Mesenchymal stem cell (in vitro differentiated cells and primary cell): Measurements from ENCODE around the gene AGO4.

ENCODE experiments used
- DNase-seq: peaks from one replicate; pipeline ENCODE4 v3.0.0-alpha.2; 2013
- H2AFZ ChIP-seq: one replicate; pipeline ENCODE4 v1.6.1; 2013; ENCODE audit warnings: low read depth, mild to moderate bottlenecking, control low read depth, inconsistent platforms, low read length, moderate library complexity
- H2AK5ac ChIP-seq: 2 replicates; pipeline ENCODE4 v1.6.1; 2013; ENCODE audit warnings: low read length, moderate library complexity, mild to moderate bottlenecking, inconsistent platforms; ENCODE audit not compliant: severe bottlenecking
- H2BK120ac ChIP-seq: one replicate; pipeline ENCODE4 v1.6.1; 2013; ENCODE audit warnings: low read depth, mild to moderate bottlenecking, inconsistent platforms, low read length, moderate library complexity
- H2BK12ac ChIP-seq, 2 experiments: one replicate each; pipeline ENCODE4 v1.6.1; 2013; ENCODE audit warnings: inconsistent platforms in 2 of 2, low read length in 2 of 2, mild to moderate bottlenecking in 2 of 2, moderate library complexity in 2 of 2, control low read depth in 1 of 2
- H2BK15ac ChIP-seq: one replicate; pipeline ENCODE4 v1.6.1; 2013; ENCODE audit warnings: mild to moderate bottlenecking, low read depth, inconsistent platforms; ENCODE audit not compliant: poor library complexity, severe bottlenecking
- H2BK5ac ChIP-seq: 2 replicates; pipeline ENCODE4 v1.6.1; 2013; ENCODE audit warnings: low read depth, mild to moderate bottlenecking, low read length, control low read depth, inconsistent platforms; ENCODE audit not compliant: poor library complexity, severe bottlenecking
- H3K14ac ChIP-seq, 2 experiments: one replicate each; pipeline ENCODE4 v1.6.1; 2013; ENCODE audit warnings: inconsistent platforms in 2 of 2, low read length in 2 of 2, control low read depth in 1 of 2, mild to moderate bottlenecking in 1 of 2, moderate library complexity in 1 of 2
- H3K18ac ChIP-seq, 2 experiments: one replicate each; pipeline ENCODE4 v1.6.1; 2013; ENCODE audit warnings: inconsistent platforms in 2 of 2, low read length in 2 of 2, control low read depth in 1 of 2, low read depth in 1 of 2, mild to moderate bottlenecking in 1 of 2
- H3K23ac ChIP-seq, 2 experiments: one replicate each; pipeline ENCODE4 v1.6.1; 2013; ENCODE audit warnings: inconsistent platforms in 2 of 2, low read length in 2 of 2, mild to moderate bottlenecking in 2 of 2, moderate library complexity in 2 of 2, control low read depth in 1 of 2
- H3K27ac ChIP-seq: 2 replicates; pipeline ENCODE4 v1.5.1; 2013; ENCODE audit warnings: mild to moderate bottlenecking, moderate library complexity, low read length, control low read depth, inconsistent platforms; ENCODE audit not compliant: poor library complexity, severe bottlenecking
- H3K27me3 ChIP-seq, 2 experiments: 2 replicates each; pipeline versions ENCODE4 v1.6.1 to v1.7.0; 2013; ENCODE audit warnings: low read length in 2 of 2, mild to moderate bottlenecking in 2 of 2, moderate library complexity in 2 of 2, control low read depth in 1 of 2, inconsistent platforms in 1 of 2; ENCODE audit not compliant: control insufficient read depth in 1 of 2, insufficient read depth in 1 of 2
- H3K36me3 ChIP-seq, 2 experiments: 2 replicates each; pipeline versions ENCODE4 v1.6.1 to v1.7.0; 2013; ENCODE audit warnings: low read length in 2 of 2, control low read depth in 1 of 2, inconsistent platforms in 1 of 2, low read depth in 1 of 2, mild to moderate bottlenecking in 1 of 2; ENCODE audit not compliant: insufficient read depth in 2 of 2, control insufficient read depth in 1 of 2
- H3K4ac ChIP-seq, 2 experiments: one replicate each; pipeline ENCODE4 v1.6.1; 2013; ENCODE audit warnings: inconsistent platforms in 2 of 2, low read length in 2 of 2, mild to moderate bottlenecking in 2 of 2, moderate library complexity in 2 of 2, control low read depth in 1 of 2, low read depth in 1 of 2
- H3K4me1 ChIP-seq: 2 replicates; pipeline ENCODE4 v1.6.1; 2013; ENCODE audit warnings: low read depth, low read length, control low read depth; ENCODE audit not compliant: control insufficient read depth, insufficient read depth
- H3K4me2 ChIP-seq: 2 replicates; pipeline ENCODE4 v1.6.1; 2013; ENCODE audit warnings: low read length, mild to moderate bottlenecking, inconsistent platforms; ENCODE audit not compliant: poor library complexity, severe bottlenecking
- H3K4me3 ChIP-seq, 2 experiments: 2 replicates each; pipeline versions ENCODE4 v1.5.1 to v1.7.0; 2013; ENCODE audit warnings: low read length in 2 of 2, mild to moderate bottlenecking in 2 of 2, control low read depth in 1 of 2, low read depth in 1 of 2; ENCODE audit not compliant: insufficient read depth in 1 of 2
- H3K79me1 ChIP-seq: replicated peaks from 2 replicates; pipeline ENCODE4 v1.6.1; 2013; ENCODE audit warnings: mild to moderate bottlenecking, control low read depth, low read length, inconsistent platforms; ENCODE audit not compliant: poor library complexity, severe bottlenecking
- H3K9ac ChIP-seq: 2 replicates; pipeline ENCODE4 v1.7.0; 2013; ENCODE audit warnings: mild to moderate bottlenecking, low read length, moderate library complexity
- H3K9me3 ChIP-seq: 2 replicates; pipeline ENCODE4 v1.7.0; 2013; ENCODE audit warnings: mild to moderate bottlenecking, low read length; ENCODE audit not compliant: control insufficient read depth
- H4K8ac ChIP-seq: one replicate; pipeline ENCODE4 v1.6.1; 2013; ENCODE audit warnings: inconsistent platforms, mild to moderate bottlenecking, low read length, moderate library complexity
- H4K91ac ChIP-seq: one replicate; pipeline ENCODE4 v1.6.1; 2013; ENCODE audit warnings: mild to moderate bottlenecking, low read length, inconsistent platforms
- WGBS: methylation state at CpG from one replicate; pipeline ENCODE4 v1.1.7; 2013; ENCODE audit warnings: mixed read lengths; 5-methylcytosine and 5-hydroxymethylcytosine counted together

The AGO4 gene

GRCh38 chr1:35850051-35850450, 42.2 kb downstream of the AGO4 start:
- no peak for DNase-seq
- H3K79me1 ChIP-seq = no peaks in the 10 kb centered on the region
- H2BK12ac ChIP-seq = no peak overlapping the region
- H3K9me3 ChIP-seq = no peaks in the 10 kb centered on the region
- no peak overlapping the region for H3K9ac ChIP-seq
- H3K27ac ChIP-seq = no peak overlapping the region
- H3K23ac ChIP-seq = no peak overlapping the region
- H3K36me3 ChIP-seq = peaks cover 13 to 78% of the 10 kb centered on the region in 2 experiments
- H2BK120ac ChIP-seq = no peak overlapping the region
- H4K8ac ChIP-seq = no peak overlapping the region
- no peak overlapping the region for H3K14ac ChIP-seq
- no peaks in the 10 kb centered on the region for H3K4me1 ChIP-seq
- no peak overlapping the region for H2AK5ac ChIP-seq
- no peak overlapping the region for H3K4me2 ChIP-seq
- WGBS = 84% methylated on average over 2 of the region's 2 CpGs
- no peak overlapping the region for H4K91ac ChIP-seq
- no peaks in the 10 kb centered on the region for H3K27me3 ChIP-seq
- no peak overlapping the region for H3K18ac ChIP-seq
- H3K4ac ChIP-seq = no peak overlapping the region
- no peak overlapping the region for H2BK15ac ChIP-seq
- H2BK5ac ChIP-seq = no peak overlapping the region
- H3K4me3 ChIP-seq = no peak overlapping the region
- H2AFZ ChIP-seq = no peak overlapping the region

DNA sequence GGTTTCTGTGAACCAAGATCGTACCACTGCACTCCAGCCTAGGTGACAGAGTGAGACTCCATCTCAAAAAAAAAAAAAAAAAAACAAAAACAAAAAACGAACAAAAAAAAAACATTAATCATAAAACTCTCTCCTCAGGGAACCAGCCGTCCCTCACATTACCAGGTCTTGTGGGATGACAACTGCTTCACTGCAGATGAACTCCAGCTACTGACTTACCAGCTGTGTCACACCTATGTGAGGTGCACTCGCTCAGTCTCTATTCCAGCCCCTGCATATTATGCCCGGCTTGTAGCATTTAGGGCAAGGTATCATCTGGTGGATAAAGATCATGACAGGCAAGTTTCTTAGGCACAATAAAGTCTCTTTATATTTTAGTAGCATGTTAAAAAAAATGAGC, 42.9 kb downstream of the AGO4 start:
- Histone ChIP-seq H3K27me3 (no peaks in the 10 kb centered on the region), H3K79me1 (no peaks in the 10 kb centered on the region), H2BK15ac (no peak overlapping the region), H3K18ac (no peak overlapping the region), H3K4me3 (no peak overlapping the region), H2AK5ac (no peak overlapping the region), H2BK120ac (no peak overlapping the region), H3K9me3 (no peaks in the 10 kb centered on the region), H4K8ac (no peak overlapping the region), H3K14ac (no peak overlapping the region), H3K4me1 (no peaks in the 10 kb centered on the region), H3K4me2 (no peak overlapping the region), H2BK5ac (no peak overlapping the region), H4K91ac (no peak overlapping the region), H3K9ac (no peak overlapping the region), H3K23ac (no peak overlapping the region), H3K36me3 (peaks cover 15 to 79% of the 10 kb centered on the region in 2 experiments), H3K4ac (no peak overlapping the region), H2AFZ (no peak overlapping the region), H3K27ac (no peak overlapping the region), H2BK12ac (no peak overlapping the region)
- no peak for DNase-seq
- 86% methylated on average over 5 of the region's 5 CpGs for WGBS

DNA sequence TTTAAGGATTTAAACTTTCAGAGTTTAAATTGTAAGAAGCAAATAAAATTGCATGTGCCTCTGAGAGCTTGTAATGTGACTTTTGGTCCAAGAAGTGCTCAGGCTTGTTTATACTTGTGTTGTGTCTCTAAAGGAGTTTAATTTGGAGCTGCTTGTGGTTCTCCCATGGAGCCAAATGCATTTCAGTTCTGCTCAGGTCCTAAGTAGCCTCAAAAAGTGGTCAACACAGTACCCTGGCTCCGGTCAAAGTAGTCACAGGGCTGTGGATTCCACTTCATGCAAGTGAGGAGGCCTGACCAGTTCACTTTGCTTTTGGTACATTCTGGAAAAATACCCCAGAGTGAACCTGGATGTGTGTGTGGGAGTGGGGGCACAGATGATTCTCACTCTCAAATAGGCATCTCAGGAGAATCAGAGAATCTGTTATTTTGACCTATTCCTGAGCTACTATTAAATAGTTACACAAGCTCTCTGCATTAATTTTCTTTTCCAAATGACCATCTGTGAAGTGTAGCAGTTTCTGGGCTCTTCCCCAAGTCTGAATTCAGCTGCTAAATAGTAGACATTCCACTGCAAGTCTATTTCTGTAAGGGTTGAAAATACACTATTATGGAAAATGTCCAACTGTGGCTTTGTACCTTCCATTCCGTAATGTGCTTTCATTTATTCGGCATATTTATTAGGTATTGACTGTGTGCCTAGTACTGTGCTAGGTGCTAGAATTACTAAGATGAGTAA, 43.5 kb downstream of the AGO4 start:
- Histone ChIP-seq H3K4me2 (no peak overlapping the region), H3K27me3 (no peaks in the 10 kb centered on the region)
- 98% methylated on average over 3 of the region's 3 CpGs for WGBS

DNA sequence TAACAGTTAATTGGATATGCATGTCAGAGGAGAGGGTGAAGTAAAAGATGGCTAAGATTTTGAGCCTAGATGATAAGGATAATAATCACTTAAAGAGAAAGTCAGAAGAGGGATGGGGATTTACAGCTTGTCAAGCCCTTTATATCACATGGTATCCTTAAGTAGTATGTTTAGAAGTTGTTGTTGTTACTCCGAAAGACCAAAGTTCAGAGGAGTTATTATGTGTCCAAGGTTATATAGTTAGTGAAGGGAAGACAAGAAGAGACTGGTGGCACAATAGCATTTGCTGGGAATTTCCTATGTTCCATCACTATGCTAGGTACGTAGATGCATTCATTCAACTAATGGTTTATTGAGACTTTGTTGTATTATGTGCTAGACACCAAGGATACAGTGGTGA, 44.4 kb downstream of the AGO4 start:
- Histone ChIP-seq H4K8ac (no peak overlapping the region), H3K23ac (no peak overlapping the region), H2BK5ac (no peak overlapping the region), H3K4me2 (no peak overlapping the region), H3K79me1 (no peaks in the 10 kb centered on the region), H3K9me3 (no peaks in the 10 kb centered on the region), H3K18ac (no peak overlapping the region), H3K36me3 (peaks cover 15 to 78% of the 10 kb centered on the region in 2 experiments), H3K9ac (no peak overlapping the region), H4K91ac (no peak overlapping the region), H2BK15ac (no peak overlapping the region), H2AFZ (no peak overlapping the region), H3K4me1 (no peaks in the 10 kb centered on the region), H3K4me3 (no peak overlapping the region), H3K27me3 (no peaks in the 10 kb centered on the region), H3K14ac (no peak overlapping the region), H2BK120ac (no peak overlapping the region), H3K4ac (no peak overlapping the region), H2AK5ac (no peak overlapping the region), H3K27ac (no peak overlapping the region), H2BK12ac (no peak overlapping the region)
- DNase-seq = no peak
- 47% methylated on average over 2 of the region's 2 CpGs for WGBS

More for the DNA sequence above, 43.5 kb downstream of the AGO4 start:
- H3K9ac ChIP-seq = no peak overlapping the region
- H3K4me3 ChIP-seq = no peak overlapping the region
- no peak overlapping the region for H2BK5ac ChIP-seq
- no peak overlapping the region for H4K91ac ChIP-seq
- no peaks in the 10 kb centered on the region for H3K9me3 ChIP-seq
- H3K23ac ChIP-seq = no peak overlapping the region
- H2BK12ac ChIP-seq = no peak overlapping the region
- H2BK120ac ChIP-seq = no peak overlapping the region
- no peak overlapping the region for H3K14ac ChIP-seq
- H3K4me1 ChIP-seq = no peaks in the 10 kb centered on the region
- no peak overlapping the region for H3K27ac ChIP-seq
- no peak overlapping the region for H3K18ac ChIP-seq
- H2AFZ ChIP-seq = no peak overlapping the region
- H3K79me1 ChIP-seq = no peaks in the 10 kb centered on the region
- no peak overlapping the region for H4K8ac ChIP-seq
- H3K36me3 ChIP-seq = peaks cover 15 to 81% of the 10 kb centered on the region in 2 experiments
- no peak overlapping the region for H2BK15ac ChIP-seq
- H2AK5ac ChIP-seq = no peak overlapping the region
- no peak overlapping the region for H3K4ac ChIP-seq
- no peak for DNase-seq
